Measurements from ENCODE around the gene LEKR1.

DNA sequence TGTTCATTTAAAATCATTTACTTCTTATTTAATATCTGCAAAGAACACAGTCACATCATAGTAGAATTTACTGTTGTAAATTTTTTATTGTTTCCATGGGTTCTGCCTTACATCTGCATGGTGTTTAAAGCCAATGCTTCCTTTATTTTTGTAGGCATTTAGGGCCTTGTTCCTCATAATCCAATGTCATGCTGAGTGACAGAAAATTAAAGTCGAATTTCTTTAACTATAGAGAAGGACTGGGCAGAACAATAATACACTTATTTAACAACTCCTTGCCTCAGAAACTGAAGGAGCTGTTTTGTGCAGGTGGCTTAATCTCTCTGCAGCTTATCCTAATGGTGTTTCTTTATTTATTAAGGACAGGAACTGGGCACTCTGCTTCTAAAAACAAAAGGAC lies 149.6 kb downstream of the LEKR1 start:
- TF ChIP-seq ZNF274 (IDR thresholded peaks at IDR 0.05; ENCODE audit: low read depth, low read length), result no peak
- no peak for TF ChIP-seq SUZ12 (IDR thresholded peaks at IDR 0.05; ENCODE audit: extremely low read depth, insufficient read depth, insufficient read length)
